ENCODE measurements around the gene FAM170B.

FAM170B gene

DNA sequence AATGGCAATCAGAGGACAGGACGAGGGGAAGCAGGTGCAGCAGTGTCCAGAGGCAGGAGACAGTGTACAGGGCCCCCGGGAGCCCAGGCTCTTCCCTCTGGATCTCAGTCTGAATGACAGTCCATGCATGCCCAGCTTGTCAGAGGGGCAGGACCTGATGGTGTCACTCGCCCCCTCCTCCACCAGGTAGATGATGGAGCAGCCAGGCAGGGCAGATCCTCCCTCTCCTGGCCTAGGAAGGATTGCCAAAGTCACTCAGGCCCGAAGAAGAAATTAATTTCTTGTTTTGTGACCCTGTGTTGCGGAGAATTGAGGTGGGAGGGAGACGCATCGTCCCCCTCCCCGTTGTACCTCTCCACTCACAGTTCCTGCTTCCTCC, 22.5 kb downstream of the FAM170B start:
- Histone ChIP-seq H3K4me3 (ENCODE audit: control insufficient read depth in 1 of 7, extremely low read depth in 1 of 7, insufficient read depth in 4 of 7, low read depth in 2 of 7, low read length in 6 of 7) (no peak overlapping the region), H3K4me1 (ENCODE audit: control extremely low read depth in 1 of 4, control insufficient read depth in 4 of 4, insufficient read depth in 4 of 4, low read length in 3 of 4) (peaks cover 0 to 12% (median 4%) of the 10 kb centered on the region in 4 experiments), H3K27me3 (replicated peaks in 2 of 5; ENCODE audit: control insufficient read depth in 4 of 5, insufficient read depth in 5 of 5, low read length in 4 of 5) (peaks cover 0 to 21% (median 7%) of the 10 kb centered on the region in 5 experiments), H3K36me3 (ENCODE audit: control insufficient read depth in 4 of 4, insufficient read depth in 4 of 4, low read length in 3 of 4) (no peaks in the 10 kb centered on the region), H3K27ac (ENCODE audit: insufficient read depth in 1 of 2, low read depth in 1 of 2, low read length in 2 of 2, poor library complexity in 1 of 2, severe bottlenecking in 2 of 2) (no peak overlapping the region), H3K9me3 (ENCODE audit: control extremely low read depth in 1 of 5, control insufficient read depth in 4 of 5, insufficient read depth in 2 of 5, low read depth in 1 of 5, low read length in 4 of 5) (no peaks in the 10 kb centered on the region)
- 91% methylated on average over 3 of the region's 8 CpGs for WGBS (ENCODE audit: insufficient coverage)
- no peak for DNase-seq
- CTCF ChIA-PET: interaction anchor here (1.2 kb wide), 1 partner anchor 51 kb away, joined by 3 read pairs; no protein-coding TSS in a partner anchor
- POLR2A ChIA-PET: no interaction called here

DNA sequence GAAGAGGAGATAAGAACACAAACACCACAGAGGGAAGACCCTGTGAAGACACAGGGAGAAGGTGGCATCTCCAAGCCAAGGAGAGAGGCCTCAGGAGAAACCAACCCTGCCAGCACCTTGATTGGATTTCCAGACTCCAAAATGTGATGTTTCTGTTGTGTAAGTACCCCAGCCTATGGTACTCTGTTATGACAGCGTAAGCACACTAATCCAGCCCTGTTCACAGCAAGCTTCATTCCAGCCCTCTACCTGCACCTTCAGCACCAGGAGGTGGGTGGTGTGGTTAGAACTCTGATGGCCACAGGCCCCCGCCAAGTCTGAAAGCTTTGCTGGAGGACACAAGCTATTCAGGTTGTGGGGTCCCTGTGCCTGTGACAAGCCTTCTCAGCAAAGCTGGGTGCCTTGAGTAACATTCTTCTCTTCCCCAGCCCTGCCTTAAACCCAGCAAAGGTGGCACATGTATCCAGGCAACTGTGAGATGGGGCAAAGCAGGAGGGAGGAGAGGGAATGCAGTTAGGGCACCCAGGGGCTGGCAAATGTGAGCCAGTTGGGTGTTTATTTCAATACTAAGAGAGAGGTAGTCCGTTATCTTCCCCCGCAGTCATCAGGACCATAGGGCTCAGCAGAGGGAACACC, 23.0 kb downstream of the FAM170B start:
- CTCF ChIA-PET: interaction anchor here (1.2 kb wide), 1 partner anchor 51 kb away, joined by 3 read pairs; no protein-coding TSS in a partner anchor
- POLR2A ChIA-PET: no interaction called here
- WGBS (ENCODE audit: insufficient coverage): 100% methylated on average over 3 of the region's 4 CpGs

DNA sequence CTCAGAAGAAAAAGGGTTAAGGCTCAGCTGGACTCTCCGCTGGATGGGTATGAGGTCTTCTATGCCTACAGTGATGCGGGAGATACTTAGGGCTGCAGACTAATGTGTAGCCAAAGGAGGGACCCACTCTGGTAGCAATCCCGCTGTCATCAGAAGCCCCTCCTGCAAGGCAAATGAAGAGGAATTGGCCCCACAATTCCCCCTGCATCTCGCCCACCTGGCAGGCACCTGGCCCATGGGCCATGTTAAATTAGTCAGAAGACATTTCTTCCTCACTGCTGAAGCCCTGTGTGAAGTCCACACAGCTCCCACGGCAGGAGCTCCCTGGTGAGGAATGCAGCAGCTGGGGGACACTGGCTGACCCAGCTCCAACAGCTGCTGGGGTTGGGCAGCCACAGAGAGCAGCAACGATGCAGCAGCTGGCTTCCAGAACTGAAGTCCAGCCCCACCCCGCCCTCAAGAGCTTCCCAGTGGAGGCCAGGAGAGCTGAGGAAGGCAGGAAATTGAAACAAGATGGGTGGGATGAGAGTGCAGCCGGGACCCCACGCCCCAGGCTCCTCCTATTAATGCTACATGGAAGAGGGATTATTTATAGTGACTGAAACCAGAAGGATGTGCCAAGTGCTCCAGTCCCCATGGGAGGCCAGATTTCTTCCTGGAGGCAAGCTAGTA, 24.0 kb downstream of the FAM170B start:
- CTCF ChIA-PET: interaction anchor here (1.2 kb wide), 1 partner anchor 52 kb away, joined by 3 read pairs; no protein-coding TSS in a partner anchor
- DNase-seq: no peak

More for the DNA sequence above, 23.0 kb downstream of the FAM170B start:
- Histone ChIP-seq H3K4me1 (ENCODE audit: control extremely low read depth in 1 of 4, control insufficient read depth in 4 of 4, insufficient read depth in 4 of 4, low read length in 3 of 4) (peaks cover 0 to 10% (median 4%) of the 10 kb centered on the region in 4 experiments), H3K27ac (ENCODE audit: insufficient read depth in 1 of 2, low read depth in 1 of 2, low read length in 2 of 2, poor library complexity in 1 of 2, severe bottlenecking in 2 of 2) (no peak overlapping the region), H3K4me3 (ENCODE audit: control insufficient read depth in 1 of 7, extremely low read depth in 1 of 7, insufficient read depth in 4 of 7, low read depth in 2 of 7, low read length in 6 of 7) (no peak overlapping the region), H3K27me3 (replicated peaks in 2 of 5; ENCODE audit: control insufficient read depth in 4 of 5, insufficient read depth in 5 of 5, low read length in 4 of 5) (peaks cover 0 to 19% (median 7%) of the 10 kb centered on the region in 5 experiments), H3K36me3 (ENCODE audit: control insufficient read depth in 4 of 4, insufficient read depth in 4 of 4, low read length in 3 of 4) (no peaks in the 10 kb centered on the region), H3K9me3 (ENCODE audit: control extremely low read depth in 1 of 5, control insufficient read depth in 4 of 5, insufficient read depth in 2 of 5, low read depth in 1 of 5, low read length in 4 of 5) (no peaks in the 10 kb centered on the region)
- no peak for DNase-seq

DNA sequence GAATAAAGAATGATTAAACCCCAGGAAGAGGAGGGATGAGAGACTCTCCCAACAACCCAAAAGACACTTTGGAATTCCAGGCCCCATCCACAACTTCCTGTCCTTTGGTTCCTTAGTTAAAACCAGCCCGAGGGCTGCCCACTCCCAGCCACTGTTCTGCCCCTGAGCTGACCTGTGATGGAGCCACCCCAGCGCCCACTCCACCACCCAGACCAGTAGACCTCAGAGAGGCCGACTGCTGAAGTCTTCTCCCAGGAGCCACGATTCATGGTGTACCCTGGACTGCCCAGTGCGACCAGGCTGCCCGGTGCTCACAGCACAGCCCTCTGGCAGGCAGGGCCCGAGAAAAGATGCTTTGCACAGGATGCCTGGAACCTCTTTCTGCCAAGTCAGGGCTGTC, 25.2 kb downstream of the FAM170B start:
- Histone ChIP-seq H3K4me1 (ENCODE audit: control extremely low read depth in 1 of 4, control insufficient read depth in 4 of 4, insufficient read depth in 4 of 4, low read length in 3 of 4) (peaks cover 0 to 3% (median 0%) of the 10 kb centered on the region in 4 experiments), H3K9me3 (ENCODE audit: control extremely low read depth in 1 of 5, control insufficient read depth in 4 of 5, insufficient read depth in 2 of 5, low read depth in 1 of 5, low read length in 4 of 5) (no peaks in the 10 kb centered on the region), H3K27ac (ENCODE audit: insufficient read depth in 1 of 2, low read depth in 1 of 2, low read length in 2 of 2, poor library complexity in 1 of 2, severe bottlenecking in 2 of 2) (no peak overlapping the region), H3K4me3 (ENCODE audit: control insufficient read depth in 1 of 7, extremely low read depth in 1 of 7, insufficient read depth in 4 of 7, low read depth in 2 of 7, low read length in 6 of 7) (no peak overlapping the region), H3K36me3 (ENCODE audit: control insufficient read depth in 4 of 4, insufficient read depth in 4 of 4, low read length in 3 of 4) (no peaks in the 10 kb centered on the region), H3K27me3 (replicated peaks in 2 of 5; ENCODE audit: control insufficient read depth in 4 of 5, insufficient read depth in 5 of 5, low read length in 4 of 5) (peaks cover 0 to 5% (median 0%) of the 10 kb centered on the region in 5 experiments)
- POLR2A ChIA-PET: no interaction called here
- DNase-seq: no peak
- WGBS (ENCODE audit: insufficient coverage): 94% methylated on average over 5 of the region's 7 CpGs
- CTCF ChIA-PET: interaction anchor here (0.9 kb wide), 1 partner anchor 28 kb away, joined by 3 read pairs; no protein-coding TSS in a partner anchor

More for the DNA sequence above, 24.0 kb downstream of the FAM170B start:
- 91% methylated on average over 9 of the region's 9 CpGs for WGBS (ENCODE audit: insufficient coverage)
- Histone ChIP-seq H3K36me3 (ENCODE audit: control insufficient read depth in 4 of 4, insufficient read depth in 4 of 4, low read length in 3 of 4) (no peaks in the 10 kb centered on the region), H3K4me1 (ENCODE audit: control extremely low read depth in 1 of 4, control insufficient read depth in 4 of 4, insufficient read depth in 4 of 4, low read length in 3 of 4) (peaks cover 0 to 5% (median 2%) of the 10 kb centered on the region in 4 experiments), H3K27ac (ENCODE audit: insufficient read depth in 1 of 2, low read depth in 1 of 2, low read length in 2 of 2, poor library complexity in 1 of 2, severe bottlenecking in 2 of 2) (no peak overlapping the region), H3K9me3 (ENCODE audit: control extremely low read depth in 1 of 5, control insufficient read depth in 4 of 5, insufficient read depth in 2 of 5, low read depth in 1 of 5, low read length in 4 of 5) (no peaks in the 10 kb centered on the region), H3K27me3 (replicated peaks in 2 of 5; ENCODE audit: control insufficient read depth in 4 of 5, insufficient read depth in 5 of 5, low read length in 4 of 5) (peaks cover 0 to 13% (median 5%) of the 10 kb centered on the region in 5 experiments), H3K4me3 (ENCODE audit: control insufficient read depth in 1 of 7, extremely low read depth in 1 of 7, insufficient read depth in 4 of 7, low read depth in 2 of 7, low read length in 6 of 7) (no peak overlapping the region)
- POLR2A ChIA-PET: no interaction called here

DNA sequence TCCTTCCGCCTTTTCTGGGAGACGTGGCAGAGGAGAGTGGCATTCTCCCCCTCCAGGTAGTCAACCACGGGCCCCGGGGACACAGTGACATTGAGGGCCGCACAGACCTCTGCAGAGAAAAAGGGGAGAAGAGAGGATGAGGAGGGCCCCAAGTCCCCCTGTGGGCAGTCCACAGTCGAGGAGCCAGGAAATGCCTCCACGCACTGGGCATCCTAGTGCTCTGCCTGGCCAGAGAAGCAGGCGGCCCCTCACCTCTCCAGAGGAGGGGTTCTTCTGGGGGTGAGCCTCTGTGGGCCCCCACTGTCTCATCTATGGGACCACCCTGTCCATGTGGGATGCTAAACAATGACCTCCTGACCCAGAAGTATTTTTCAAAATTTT, 25.9 kb downstream of the FAM170B start:
- Histone ChIP-seq H3K36me3 (ENCODE audit: control insufficient read depth in 4 of 4, insufficient read depth in 4 of 4, low read length in 3 of 4) (no peaks in the 10 kb centered on the region), H3K27ac (ENCODE audit: insufficient read depth in 1 of 2, low read depth in 1 of 2, low read length in 2 of 2, poor library complexity in 1 of 2, severe bottlenecking in 2 of 2) (no peak overlapping the region), H3K27me3 (replicated peaks in 2 of 5; ENCODE audit: control insufficient read depth in 4 of 5, insufficient read depth in 5 of 5, low read length in 4 of 5) (peaks cover 0 to 3% (median 0%) of the 10 kb centered on the region in 5 experiments), H3K9me3 (ENCODE audit: control extremely low read depth in 1 of 5, control insufficient read depth in 4 of 5, insufficient read depth in 2 of 5, low read depth in 1 of 5, low read length in 4 of 5) (no peaks in the 10 kb centered on the region), H3K4me3 (ENCODE audit: control insufficient read depth in 1 of 7, extremely low read depth in 1 of 7, insufficient read depth in 4 of 7, low read depth in 2 of 7, low read length in 6 of 7) (no peak overlapping the region), H3K4me1 (ENCODE audit: control extremely low read depth in 1 of 4, control insufficient read depth in 4 of 4, insufficient read depth in 4 of 4, low read length in 3 of 4) (peaks cover 0 to 3% (median 0%) of the 10 kb centered on the region in 4 experiments)
- POLR2A ChIA-PET: no interaction called here
- 100% methylated on average over 4 of the region's 8 CpGs for WGBS (ENCODE audit: insufficient coverage)
- CTCF ChIA-PET: no interaction called here
- DNase-seq: no peak

DNA sequence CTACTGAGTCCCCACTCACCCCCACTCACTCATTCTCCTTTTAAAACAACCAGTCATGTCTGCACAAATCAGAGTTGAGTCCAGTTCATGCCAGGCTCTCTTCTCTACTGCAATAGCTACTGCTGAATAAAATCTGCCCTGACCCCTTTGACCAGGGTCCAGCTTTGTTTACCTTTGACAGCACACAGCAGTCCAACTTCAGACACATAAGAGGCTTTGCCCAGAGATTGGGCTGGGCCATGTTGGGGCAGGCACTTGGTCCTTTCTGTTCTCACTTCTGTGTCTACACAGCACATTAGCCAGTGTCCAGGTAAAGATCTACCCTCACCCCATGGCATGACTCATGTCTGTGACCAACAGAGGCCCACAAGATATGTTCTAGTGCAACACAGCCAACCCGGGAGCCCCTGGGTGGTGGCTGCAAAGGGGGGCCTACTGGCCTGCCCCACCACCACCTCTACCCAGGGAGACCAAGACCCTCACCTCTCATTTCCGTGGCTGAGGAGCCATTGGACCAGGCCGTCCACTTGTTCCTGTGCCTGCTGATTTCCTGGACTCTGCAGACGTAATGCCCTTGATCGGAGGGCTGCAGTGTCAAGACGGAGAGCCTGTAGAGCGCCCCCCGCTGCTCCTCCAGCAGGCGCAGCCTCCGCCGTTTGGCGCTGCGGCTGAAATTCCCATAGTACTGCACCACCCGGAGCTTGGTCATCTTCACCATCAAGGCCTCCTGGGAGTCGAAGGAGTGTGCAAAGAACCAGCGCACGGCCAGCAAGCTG, 26.5 kb downstream of the FAM170B start:
- no peaks in the 10 kb centered on the region for H3K9me3 ChIP-seq (ENCODE audit: control extremely low read depth in 1 of 5, control insufficient read depth in 4 of 5, insufficient read depth in 2 of 5, low read depth in 1 of 5, low read length in 4 of 5)
- H3K36me3 ChIP-seq (ENCODE audit: control insufficient read depth in 4 of 4, insufficient read depth in 4 of 4, low read length in 3 of 4): no peaks in the 10 kb centered on the region
- DNase-seq: no peak
- 98% methylated on average over 17 of the region's 17 CpGs for WGBS (ENCODE audit: insufficient coverage)
- no peak overlapping the region for H3K27ac ChIP-seq (ENCODE audit: insufficient read depth in 1 of 2, low read depth in 1 of 2, low read length in 2 of 2, poor library complexity in 1 of 2, severe bottlenecking in 2 of 2)
- peaks cover 0 to 3% (median 0%) of the 10 kb centered on the region in 4 experiments for H3K4me1 ChIP-seq (ENCODE audit: control extremely low read depth in 1 of 4, control insufficient read depth in 4 of 4, insufficient read depth in 4 of 4, low read length in 3 of 4)
- peaks cover 0 to 3% (median 0%) of the 10 kb centered on the region in 5 experiments for H3K27me3 ChIP-seq (replicated peaks in 2 of 5; ENCODE audit: control insufficient read depth in 4 of 5, insufficient read depth in 5 of 5, low read length in 4 of 5)
- H3K4me3 ChIP-seq (ENCODE audit: control insufficient read depth in 1 of 7, extremely low read depth in 1 of 7, insufficient read depth in 4 of 7, low read depth in 2 of 7, low read length in 6 of 7): no peak overlapping the region
- CTCF ChIA-PET: interaction anchor here (1.1 kb wide), 1 partner anchor 19 kb away, joined by 3 read pairs; no protein-coding TSS in a partner anchor
- POLR2A ChIA-PET: interaction anchor here (0.7 kb wide), 1 partner anchor 195 kb away, joined by 3 read pairs; no protein-coding TSS in a partner anchor

Measured in common myeloid progenitor, CD34-positive (primary cell).